GM10248 (cell line): ENCODE measurements around the gene TF.

Experiments
- CTCF ChIA-PET: fragments of 300-600 bp; sonication (Branson Sonifier 250); formaldehyde crosslinking; extraction: SDS; loops from one replicate; lab custom pipeline; 2021; ENCODE audit warnings: antibody characterized with exemption; lab: Yijun Ruan, JAX
- POLR2A ChIA-PET: fragments of 350-650 bp; sonication (Branson Sonifier 250); formaldehyde crosslinking; extraction: SDS; loops from one replicate; lab custom pipeline; 2020; ENCODE audit warnings: antibody characterized with exemption; lab: Yijun Ruan, JAX
- DNase-seq: peaks from one replicate; pipeline ENCODE4 v3.0.0; 2012; ENCODE audit errors: extremely low spot score
- CTCF ChIP-seq: IDR thresholded peaks from 2 replicates; pipeline ENCODE4 v1.5.1; 2012; ENCODE audit warnings: mild to moderate bottlenecking, low read depth; ENCODE audit errors: extremely low read depth, missing control alignments, control extremely low read depth

TF gene

GRCh38 chr3:133815386-133815785 lies 69.2 kb downstream of the TF start:
- no peak for TF ChIP-seq CTCF
- DNase-seq: no peak
- CTCF ChIA-PET: no interaction called here
- POLR2A ChIA-PET: interaction anchor here (0.5 kb wide), 1 partner anchor 12 kb away, joined by 8 read pairs; no protein-coding TSS in a partner anchor

GRCh38 chr3:133820129-133820528 lies 73.9 kb downstream of the TF start:
- ChIA-PET CTCF (interaction anchor here (1.0 to 1.4 kb wide), 4 partner anchors 16 to 110 kb away, joined by 3 to 4 read pairs (median 4); no protein-coding TSS in a partner anchor), POLR2A (no interaction called here)
- DNase-seq: no peak
- no peak for TF ChIP-seq CTCF

GRCh38 chr3:133820889-133821675 lies 74.9 kb downstream of the TF start:
- CTCF ChIA-PET: interaction anchor here (1.1 kb wide), 1 partner anchor 107 kb away, joined by 5 read pairs; no protein-coding TSS in a partner anchor
- POLR2A ChIA-PET: no interaction called here
- DNase-seq: no peak
- no peak for TF ChIP-seq CTCF

- ChIA-PET POLR2A (no interaction called here), CTCF (interaction anchor here (1.1 kb wide), 1 partner anchor 106 kb away, joined by 5 read pairs; no protein-coding TSS in a partner anchor)
- DNase-seq: no peak
- TF ChIP-seq CTCF: no peak
Measured at GRCh38 chr3:133821767-133822638, 75.8 kb downstream of the TF start.

- no peak for TF ChIP-seq CTCF
- DNase-seq: no peak
- ChIA-PET CTCF (interaction anchor here (1.0 kb wide), 1 partner anchor 24 kb away, joined by 3 read pairs; no protein-coding TSS in a partner anchor), POLR2A (no interaction called here)
Measured at GRCh38 chr3:133824961-133825485, 78.8 kb downstream of the TF start.
